GM13977 (cell line): ENCODE results near the gene IFT57.

Experiments
- DNase-seq: peaks from one replicate; pipeline ENCODE4 v3.0.0; 2012; ENCODE audit warnings: low spot score
- CTCF ChIP-seq: IDR thresholded peaks from 2 replicates; pipeline ENCODE4 v1.5.1; 2012; ENCODE audit warnings: mild to moderate bottlenecking, control low read depth; ENCODE audit not compliant: insufficient read depth; ENCODE audit errors: extremely low read depth, missing control alignments
- in situ Hi-C: fragments of 300-500 bp; cut with MboI; formaldehyde crosslinking; loops from one replicate; pipeline ENCODE4 v1.12.0; 2022; ENCODE audit warnings: low sequenced_read_pairs, low pct_unique_long_range_greater_than_20kb, mixed read lengths, inconsistent platforms; ENCODE audit not compliant: unreplicated experiment

Gene IFT57

GRCh38 chr3:108125550-108126071 is 96.6 kb downstream of the IFT57 start:
- no peak for TF ChIP-seq CTCF
- in situ Hi-C loops: no loop called here
- no peak for DNase-seq

GRCh38 chr3:108125153-108125543 is 97.1 kb downstream of the IFT57 start:
- TF ChIP-seq CTCF: no peak
- no peak for DNase-seq
- in situ Hi-C loops: no loop called here

GRCh38 chr3:108124337-108125152 is 97.7 kb downstream of the IFT57 start:
- in situ Hi-C loops: no loop called here
- TF ChIP-seq CTCF: no peak
- DNase-seq: peak; percentile 60

GRCh38 chr3:108123326-108123725 is 98.9 kb downstream of the IFT57 start:
- in situ Hi-C loops: no loop called here

GRCh38 chr3:108122276-108122675 is 99.9 kb downstream of the IFT57 start:
- no peak for DNase-seq

More at GRCh38 chr3:108123326-108123725, 98.9 kb downstream of the IFT57 start:
- no peak for TF ChIP-seq CTCF
- DNase-seq: no peak

More at GRCh38 chr3:108122276-108122675, 99.9 kb downstream of the IFT57 start:
- TF ChIP-seq CTCF: no peak
- in situ Hi-C loops: no loop called here
